ENCODE data around the gene CDR2.

The CDR2 gene

GRCh38 chr16:22326369-22326652, 48.1 kb downstream of the CDR2 start:
- TF ChIP-seq CTCF (IDR thresholded peaks at IDR 0.05), result no peak

DNA sequence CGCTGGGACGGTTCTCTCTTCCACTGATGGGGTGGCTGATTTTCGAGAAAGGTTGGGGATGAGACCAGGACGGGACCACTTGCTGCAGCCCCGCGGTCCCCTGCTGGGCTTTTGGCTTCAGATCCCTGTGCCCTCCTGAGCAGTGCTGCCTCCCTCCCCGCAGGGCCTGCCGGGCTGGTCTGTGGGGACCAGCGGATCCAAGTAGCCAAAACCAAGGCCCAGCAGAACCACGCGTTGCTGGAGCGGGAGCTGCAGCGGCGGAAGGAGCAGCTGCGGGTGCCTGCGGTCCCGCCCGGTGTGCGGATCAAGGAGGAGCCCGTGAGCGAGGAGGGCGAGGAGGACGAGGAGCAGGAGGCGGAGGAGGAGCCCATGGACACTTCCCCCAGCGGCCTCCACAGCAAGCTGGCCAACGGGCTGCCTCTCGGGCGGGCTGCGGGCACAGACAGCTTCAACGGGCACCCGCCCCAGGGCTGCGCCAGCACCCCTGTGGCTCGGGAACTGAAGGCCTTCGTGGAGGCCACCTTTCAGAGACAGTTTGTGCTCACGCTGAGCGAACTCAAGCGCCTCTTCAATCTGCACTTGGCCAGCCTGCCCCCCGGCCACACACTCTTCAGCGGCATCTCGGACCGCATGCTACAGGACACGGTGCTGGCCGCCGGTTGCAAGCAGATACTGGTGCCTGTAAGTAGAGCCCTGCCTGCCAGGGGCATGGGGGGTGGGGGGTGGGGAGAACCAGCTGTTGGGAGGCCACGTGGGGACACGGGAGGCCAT, 48.6 kb downstream of the CDR2 start:
- TF ChIP-seq CTCF (IDR thresholded peaks at IDR 0.05), result no peak

DNA sequence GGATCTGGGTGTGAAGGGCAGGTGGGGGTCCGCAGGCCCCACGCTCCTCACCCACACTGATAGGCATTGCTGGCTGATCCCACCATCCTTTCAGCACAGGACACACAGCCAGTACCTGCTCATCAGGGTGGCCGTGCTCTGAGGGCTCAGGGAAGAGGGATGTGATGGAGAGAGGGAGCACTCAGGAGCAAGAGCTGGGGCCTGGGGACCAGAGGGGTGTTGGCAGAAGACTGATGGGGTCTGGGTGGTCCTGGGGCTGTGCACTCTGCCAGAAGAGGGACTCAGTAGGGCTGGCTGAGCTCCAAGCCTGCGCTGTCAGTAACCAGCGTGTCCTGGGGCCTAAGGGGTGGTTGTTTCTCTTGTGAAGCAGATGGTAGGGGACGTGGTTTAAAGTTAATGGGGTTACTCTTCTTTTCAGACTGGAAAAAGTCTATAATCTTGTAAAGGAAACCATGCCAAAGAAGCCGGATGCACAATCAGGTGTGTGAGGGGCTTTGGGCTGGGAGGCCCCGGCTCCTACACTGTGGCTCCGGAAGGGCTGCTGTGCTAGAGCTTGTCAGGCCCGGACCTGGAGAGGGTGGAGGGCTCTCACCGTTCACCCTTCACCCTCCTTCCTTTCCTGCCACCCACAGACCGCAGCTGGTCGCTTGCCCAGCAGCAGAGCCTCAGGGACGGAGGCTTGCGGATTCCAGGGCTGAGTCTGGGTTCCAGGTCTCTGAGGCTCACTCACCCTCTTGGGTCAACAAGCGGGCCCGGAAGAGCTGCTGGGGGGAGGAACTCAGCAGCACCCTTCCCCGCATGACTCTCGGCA, 49.4 kb downstream of the CDR2 start:
- no peak for TF ChIP-seq CTCF (IDR thresholded peaks at IDR 0.05)

GRCh38 chr16:22323959-22324786, 50.2 kb downstream of the CDR2 start:
- no peak for TF ChIP-seq CTCF (IDR thresholded peaks at IDR 0.05)

DNA sequence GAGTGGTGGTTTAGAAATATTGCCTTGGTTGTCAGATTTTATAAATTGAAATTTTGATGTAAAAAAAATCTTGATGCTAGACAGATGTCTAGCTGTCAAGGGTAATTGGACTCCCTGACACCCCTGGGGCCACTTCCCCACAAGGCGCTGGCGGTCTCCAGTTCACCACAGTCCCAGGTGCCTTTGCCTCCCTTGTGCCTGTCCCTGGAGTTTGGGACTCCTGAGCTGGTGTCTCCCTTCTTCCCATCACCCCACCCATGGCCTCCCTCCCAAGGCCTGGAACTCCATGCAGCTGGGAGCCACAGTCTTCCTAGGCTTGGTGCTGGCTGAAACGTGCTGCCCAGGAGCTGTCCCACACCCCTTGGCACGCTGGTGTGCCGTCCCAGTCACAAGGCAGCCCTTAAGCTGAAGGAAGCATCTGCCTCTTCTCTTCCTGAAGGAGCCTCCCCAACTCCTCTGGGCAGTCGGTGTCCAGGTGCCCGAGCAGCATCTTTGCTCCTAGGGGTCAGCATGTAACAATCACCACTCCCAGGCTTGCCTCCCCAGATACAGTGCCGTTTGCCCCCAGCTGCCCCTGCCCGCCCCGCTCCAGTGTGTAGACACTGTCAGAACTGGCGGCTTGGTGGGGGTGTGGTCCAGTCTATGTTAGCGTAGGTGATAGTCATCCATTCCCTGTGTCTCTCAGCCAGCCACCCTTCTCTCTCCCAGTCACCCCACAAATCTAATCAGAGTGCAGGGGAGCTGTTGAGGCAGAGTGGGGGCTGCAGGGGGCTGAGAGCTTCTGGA, 51.1 kb downstream of the CDR2 start:
- no peak for TF ChIP-seq CTCF (IDR thresholded peaks at IDR 0.05)

DNA sequence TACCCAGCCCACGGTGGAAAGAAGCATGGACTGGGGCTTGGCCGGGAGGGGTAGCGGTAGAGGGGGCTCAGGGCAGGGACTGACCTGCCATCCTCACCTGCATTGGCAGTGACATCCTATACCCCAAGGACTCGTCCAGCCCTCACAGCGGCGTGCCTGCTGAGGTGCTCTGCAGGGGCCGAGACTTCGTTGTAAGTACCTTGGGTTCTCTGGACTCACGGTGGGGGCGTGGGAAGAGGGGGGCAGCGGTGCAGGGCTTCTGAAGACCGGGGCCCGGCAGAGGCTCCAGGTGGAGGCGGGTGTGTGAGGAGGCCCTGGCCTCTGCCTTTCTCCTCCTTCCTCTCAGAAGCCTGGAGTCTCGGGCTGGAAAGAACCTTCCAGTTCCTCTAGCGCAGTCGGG, 51.7 kb downstream of the CDR2 start:
- no peak for TF ChIP-seq CTCF (IDR thresholded peaks at IDR 0.05)

- no peak for TF ChIP-seq CTCF (IDR thresholded peaks at IDR 0.05)
Measured at GRCh38 chr16:22322021-22322471, 52.4 kb downstream of the CDR2 start.
